ENCODE results near the gene SPG7.

The SPG7 gene

GRCh38 chr16:89602952-89603590, 94.9 kb downstream of the SPG7 start:
- DNase-seq, result no peak

GRCh38 chr16:89604764-89605163, 96.6 kb downstream of the SPG7 start:
- no peak for DNase-seq

DNA sequence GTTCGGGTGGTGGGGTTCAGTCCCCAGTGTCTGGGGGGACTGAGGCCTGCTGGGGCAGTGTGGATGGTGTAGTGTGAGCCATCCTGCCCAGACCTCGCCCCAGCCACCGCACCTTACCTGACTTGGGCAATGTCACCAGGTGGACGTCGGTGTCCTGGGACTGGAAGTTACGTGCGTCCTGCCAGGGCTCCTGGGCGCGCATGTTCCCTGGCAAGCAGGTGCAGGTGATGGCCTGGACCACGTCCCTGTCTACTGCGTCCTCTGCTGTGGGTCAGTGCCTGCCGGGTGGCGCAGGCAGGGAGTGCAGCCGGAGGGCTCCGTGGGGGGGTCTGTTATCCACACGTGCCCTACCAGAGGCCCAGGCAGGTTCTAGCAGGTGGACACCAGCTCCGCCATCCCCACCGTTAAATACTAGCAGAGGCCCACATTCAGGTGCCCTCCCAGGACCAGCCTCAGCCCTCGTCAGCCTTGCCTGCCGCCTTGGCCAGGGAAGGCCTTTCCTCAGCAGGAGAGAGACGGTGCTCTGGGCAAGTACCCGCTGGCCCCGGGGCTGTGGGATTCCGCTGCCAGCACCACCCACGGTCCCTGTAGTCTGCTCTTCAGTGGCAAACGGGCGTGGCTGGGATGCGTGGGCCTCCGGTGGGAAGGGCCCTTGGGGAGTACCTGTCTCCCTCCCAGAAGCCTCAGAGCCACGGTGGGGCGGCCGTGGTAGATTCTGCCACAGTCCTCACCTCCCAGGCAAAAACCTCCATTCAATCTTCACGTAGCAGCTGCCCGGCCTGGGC, 97.2 kb downstream of the SPG7 start:
- DNase-seq, result no peak

DNA sequence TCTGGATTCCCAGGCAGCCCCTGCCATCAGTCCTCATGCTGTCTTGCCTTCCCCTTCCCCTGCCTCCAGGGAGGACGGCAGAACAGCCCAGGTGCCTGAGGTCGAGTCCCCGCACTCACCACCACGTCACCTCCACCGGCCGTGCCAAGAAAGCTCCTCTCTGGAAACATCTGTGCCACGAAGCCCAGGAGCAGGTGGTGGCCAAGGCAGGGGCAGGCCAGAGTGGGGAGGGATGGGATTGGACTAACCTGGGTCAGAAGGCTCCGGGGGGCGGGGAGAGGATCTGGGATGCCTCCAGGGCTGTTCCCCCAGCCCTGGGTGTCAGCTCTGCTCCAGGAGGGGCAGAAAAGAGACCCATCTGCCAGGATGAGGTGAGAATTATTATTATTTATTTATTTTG, 97.8 kb downstream of the SPG7 start:
- no peak for DNase-seq
